GM12892 (cell line): Measurements from ENCODE around the gene MTUS2.

Experiments
- POLR2A ChIP-seq: IDR thresholded peaks from 2 replicates; pipeline ENCODE4 v1.6.1; 2011; ENCODE audit warnings: low read depth, low read length, control low read depth
- POLR2AphosphoS5 ChIP-seq: IDR thresholded peaks from 2 replicates; pipeline ENCODE4 v1.6.1; 2011; ENCODE audit warnings: low read depth, low read length, control low read depth
- TAF1 ChIP-seq: IDR thresholded peaks from 2 replicates; pipeline ENCODE4 v1.6.1; 2011; ENCODE audit warnings: low read depth, mild to moderate bottlenecking, control low read depth, low read length, borderline replicate concordance

- no peak for TF ChIP-seq POLR2A
- TF ChIP-seq POLR2AphosphoS5: no peak
- TF ChIP-seq TAF1: no peak
These were observed 229.4 kb downstream of the MTUS2 start for GRCh38 chr13:29049524-29049923.
